Panc1 (cell line): Measurements from ENCODE around the gene MED13. TPM values are rescaled to one million over a fixed set of nuclear protein-coding genes. Genes with fewer than 3 reads are reported as not detected.

Source experiments
- ATAC-seq: fragments of 200-7000 bp; cut with Tn5 transposase; 2 replicates; pipeline ENCODE4 v1.9.1; 2020; ENCODE audit warnings: mild to moderate bottlenecking, moderate library complexity
- BruUV-seq: library from RNA; stranded (reverse); fragments of 400-500 nt; replicated peaks from 2 replicates; lab custom pipeline; 2021; lab: Mats Ljungman, UMichigan
- CTCF ChIA-PET: fragments of 300-600 bp; sonication (Branson Sonifier 250); formaldehyde crosslinking; loops from one replicate; lab custom pipeline; 2022; ENCODE audit warnings: antibody characterized with exemption; lab: Charles Lee
- POLR2A ChIA-PET: fragments of 300-600 bp; sonication (Branson Sonifier 250); formaldehyde crosslinking; loops from one replicate; lab custom pipeline; 2022; ENCODE audit warnings: antibody characterized with exemption; lab: Charles Lee
- DNase-seq: peaks from one replicate; pipeline ENCODE4 v3.0.0-alpha.2; 2010; ENCODE audit warnings: low read depth, low spot score
- H3K27ac ChIP-seq: 2 replicates; pipeline ENCODE4 v1.5.1; 2011; ENCODE audit warnings: mild to moderate bottlenecking, low read length, inconsistent platforms
- H3K27me3 ChIP-seq: fragments of 200-500 bp; sonication (Bioruptor generic); 2 replicates; pipeline ENCODE4 v1.6.0; 2014; ENCODE audit warnings: low read length, inconsistent platforms; ENCODE audit not compliant: control insufficient read depth, insufficient read depth
- H3K36me3 ChIP-seq: fragments of 200-500 bp; sonication (Bioruptor generic); 2 replicates; pipeline ENCODE4 v1.5.1; 2014; ENCODE audit warnings: inconsistent platforms, mild to moderate bottlenecking, low read length, moderate library complexity; ENCODE audit not compliant: control insufficient read depth, insufficient read depth
- H3K4me1 ChIP-seq: 2 replicates; pipeline ENCODE4 v1.5.1; 2011; ENCODE audit warnings: inconsistent platforms, mild to moderate bottlenecking, low read length, moderate library complexity; ENCODE audit not compliant: control insufficient read depth, insufficient read depth
- H3K4me3 ChIP-seq, 2 experiments: 2 replicates each; pipeline ENCODE4 v1.5.1; 2011 to 2012; ENCODE audit warnings: low read depth in 2 of 2, low read length in 2 of 2, mild to moderate bottlenecking in 2 of 2, inconsistent platforms in 1 of 2, moderate library complexity in 1 of 2
- H3K9me3 ChIP-seq: fragments of 200-500 bp; sonication (Bioruptor generic); 2 replicates; pipeline ENCODE4 v1.5.1; 2014; ENCODE audit warnings: low read depth, mild to moderate bottlenecking, inconsistent platforms, low read length, moderate library complexity; ENCODE audit not compliant: control insufficient read depth, insufficient read depth
- CTCF ChIP-seq: fragments of 450-650 bp; IDR thresholded peaks from 2 replicates; pipeline ENCODE4 v1.5.1; 2017; ENCODE audit warnings: mild to moderate bottlenecking
- POLR2AphosphoS5 ChIP-seq: IDR thresholded peaks from 2 replicates; pipeline ENCODE4 v1.6.1; 2012; ENCODE audit warnings: mild to moderate bottlenecking, low read depth, low read length, moderate library complexity
- REST ChIP-seq, 2 experiments: IDR thresholded peaks; 2 replicates each; pipeline ENCODE4 v1.6.1; 2011 to 2012; ENCODE audit warnings: low read depth in 2 of 2, control low read depth in 1 of 2, low read length in 1 of 2, mild to moderate bottlenecking in 1 of 2, moderate library complexity in 1 of 2; ENCODE audit not compliant: insufficient read depth in 1 of 2
- SIN3A ChIP-seq: IDR thresholded peaks from 2 replicates; pipeline ENCODE4 v1.6.1; 2012; ENCODE audit warnings: low read depth, mild to moderate bottlenecking, low read length, moderate library complexity, borderline replicate concordance; ENCODE audit not compliant: insufficient read depth
- TCF7L2 ChIP-seq: IDR thresholded peaks from 2 replicates; pipeline ENCODE4 v1.6.1; 2011; ENCODE audit warnings: mild to moderate bottlenecking, low read depth, low read length, inconsistent platforms
- in situ Hi-C: cut with HindIII; loops from 2 replicates; pipeline ENCODE4 v1.10.0; 2016; ENCODE audit warnings: low sequenced_read_pairs, low pct_unique_long_range_greater_than_20kb
- intact Hi-C: fragments of 100-400 bp; cut with micrococcal nuclease; formaldehyde crosslinking; loops from one replicate; pipeline ENCODE4 v1.10.0; 2022; ENCODE audit not compliant: unreplicated experiment
- total RNA-seq: library from RNA; stranded (reverse); gene quantifications from one replicate; pipeline ENCODE4 v1.2.1, GENCODE V29; 2021; ENCODE audit not compliant: unreplicated experiment

MED13 gene
- total RNA-seq, 1 experiment from 2014 or later, result 69.5 TPM

GRCh38 chr17:62091804-62092203 lies 26.7 kb upstream of the MED13 start:
- DNase-seq, result no peak
- POLR2A ChIA-PET, result no interaction called here
- Histone ChIP-seq H3K4me1 (no peaks in the 10 kb centered on the region), H3K4me3 (no peak overlapping the region), H3K36me3 (no peaks in the 10 kb centered on the region), H3K27ac (no peak overlapping the region), H3K27me3 (no peaks in the 10 kb centered on the region), H3K9me3 (no peaks in the 10 kb centered on the region)
- CTCF ChIA-PET, result interaction anchor here (0.7 kb wide), 1 partner anchor 18 kb away, joined by 9 read pairs; no protein-coding TSS in a partner anchor
- no peak for TF ChIP-seq POLR2AphosphoS5
- no peak for TF ChIP-seq SIN3A
- no peak for TF ChIP-seq REST (IDR thresholded peaks at IDR 0.05; ENCODE audit: insufficient read depth in 1 of 2, low read depth in 2 of 2, low read length in 1 of 2)
- TF ChIP-seq TCF7L2, result no peak
- no peak for TF ChIP-seq CTCF
- BruUV-seq, result no TSS peak
- intact Hi-C loops (no loop called here), in situ Hi-C loops (no loop called here)
- ATAC-seq, result no peak

- ChIA-PET CTCF (no interaction called here), POLR2A (no interaction called here)
- BruUV-seq, result no TSS peak
- no peak overlapping the region for H3K27ac ChIP-seq
- no peak overlapping the region for H3K4me3 ChIP-seq
- no peaks in the 10 kb centered on the region for H3K4me1 ChIP-seq
- intact Hi-C loops, result no loop called here
- H3K36me3 ChIP-seq, result no peaks in the 10 kb centered on the region
- ATAC-seq (no peak), DNase-seq (no peak)
- TF ChIP-seq REST (IDR thresholded peaks at IDR 0.05; ENCODE audit: insufficient read depth in 1 of 2, low read depth in 2 of 2, low read length in 1 of 2), result no peak
- TF ChIP-seq CTCF, result no peak
- TF ChIP-seq TCF7L2, result no peak
- TF ChIP-seq POLR2AphosphoS5, result no peak
- TF ChIP-seq SIN3A, result no peak
- H3K27me3 ChIP-seq, result no peaks in the 10 kb centered on the region
- in situ Hi-C loops, result no loop called here
- H3K9me3 ChIP-seq, result no peaks in the 10 kb centered on the region
Observed at GRCh38 chr17:62090868-62091267, 25.8 kb upstream of the MED13 start.
